Prostate gland (tissue), 2 donors: ENCODE data around the gene SDHC.

ENCODE experiments used
- CTCF ChIP-seq, 4 experiments: fragments of 200-600 bp in 2 of 4; fragments of 450-650 bp in 2 of 4; sonication (generic) in 2 of 4; IDR thresholded peaks; 1 replicate in 3 of 4; 2 replicates in 1 of 4; pipeline ENCODE4 v1.5.1; 2016 to 2019; ENCODE audit warnings: antibody characterized with exemption in 4 of 4, mild to moderate bottlenecking in 2 of 4, moderate library complexity in 2 of 4
- POLR2A ChIP-seq: fragments of 450-650 bp; IDR thresholded peaks from one replicate; pipeline ENCODE4 v1.6.1; 2016; ENCODE audit warnings: antibody characterized with exemption, mild to moderate bottlenecking
- POLR2AphosphoS5 ChIP-seq: sonication (generic); formaldehyde crosslinking; IDR thresholded peaks from one replicate; pipeline ENCODE4 v1.6.1; 2017; ENCODE audit warnings: antibody characterized with exemption

DNA sequence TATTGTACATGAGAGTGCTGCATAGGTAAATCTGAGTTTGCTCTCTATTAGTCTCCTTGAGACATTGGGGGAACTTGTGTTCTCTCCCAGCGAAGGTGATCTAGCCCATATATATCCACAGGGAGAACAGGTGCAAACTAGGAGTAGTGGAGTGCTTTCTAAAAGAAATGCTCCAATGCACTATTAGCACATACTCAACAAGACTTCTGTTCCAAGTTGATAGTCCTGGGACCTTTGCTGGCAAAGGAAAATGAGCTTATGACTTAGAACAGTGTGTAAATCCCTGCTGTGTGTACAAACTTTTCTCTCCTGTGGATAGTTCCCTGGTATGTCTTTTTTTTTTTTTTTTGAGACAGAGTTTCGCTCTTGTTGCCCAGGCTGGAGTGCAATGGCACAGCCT lies 28.0 kb downstream of the SDHC start:
- no peak for TF ChIP-seq CTCF (IDR thresholded peaks at IDR 0.05)
- TF ChIP-seq POLR2AphosphoS5 = no peak
- TF ChIP-seq POLR2A = no peak
